ENCODE measurements around the gene TUBA1C. TPM values are rescaled to one million over a fixed set of nuclear protein-coding genes. Genes with fewer than 3 reads are reported as not detected.

The TUBA1C gene
- total and polyA plus RNA-seq, 2 of the 4 experiments (the other 2 are of a cell fraction): 1,420 to 2,555 TPM

GRCh38 chr12:49322367-49322707 is 57.5 kb downstream of the TUBA1C start:
- Histone ChIP-seq H3K56ac (ENCODE audit: extremely low read depth, insufficient read depth, low read length) (no peak overlapping the region), H2BK15ac (ENCODE audit: low read depth, low read length) (no peak overlapping the region), H2BK120ac (ENCODE audit: low read depth, low read length) (no peak overlapping the region), H4K91ac (ENCODE audit: insufficient read depth, low read depth, low read length) (no peak overlapping the region), H3K79me1 (ENCODE audit: low read depth in 1 of 2, low read length in 2 of 2) (peaks cover 9 to 41% of the 10 kb centered on the region in 2 experiments; a peak in 3 of 4 replicates), H3K18ac (ENCODE audit: low read depth, low read length) (no peak overlapping the region), H3K4ac (ENCODE audit: low read depth, low read length) (peak overlapping the region; percentile 90), H3K9me3 (ENCODE audit: control insufficient read depth, insufficient read depth, low read length) (no peaks in the 10 kb centered on the region), H3K9ac (ENCODE audit: low read depth, low read length) (peak overlapping the region; percentile 81), H4K8ac (ENCODE audit: low read depth in 2 of 2, low read length in 2 of 2) (peak overlapping the region; percentile 72 to 89), H3K27me3 (ENCODE audit: control insufficient read depth, insufficient read depth, low read length) (no peaks in the 10 kb centered on the region), H2AFZ (replicated peaks; ENCODE audit: low read length, poor library complexity) (peak overlapping the region; percentile 100), H4K20me1 (ENCODE audit: insufficient read depth, low read length) (no peaks in the 10 kb centered on the region), H3K4me2 (ENCODE audit: low read depth, low read length) (peak overlapping the region; percentile 41), H2AK9ac (replicated peaks; ENCODE audit: low read depth, low read length, poor library complexity) (peak overlapping the region; percentile 91), H3K14ac (replicated peaks; ENCODE audit: low read depth, low read length) (peak overlapping the region; percentile 98), H2BK20ac (ENCODE audit: low read depth, low read length) (no peak overlapping the region), H3K9me1 (ENCODE audit: insufficient read depth, low read length) (no peaks in the 10 kb centered on the region; the same call in 1 of the 2 replicates), H3K27ac (ENCODE audit: insufficient read depth, low read length) (peak overlapping the region; percentile 72), H3K23ac (ENCODE audit: low read depth, low read length) (peak overlapping the region; percentile 92), H2BK5ac (ENCODE audit: low read depth, low read length, poor library complexity, severe bottlenecking) (no peak overlapping the region), H3K4me1 (ENCODE audit: control insufficient read depth, insufficient read depth, low read length) (peaks cover 9% of the 10 kb centered on the region; the same call in 1 of the 2 replicates), H2AK5ac (ENCODE audit: low read depth, low read length) (peak overlapping the region; percentile 25; the same call in 1 of the 2 replicates), H3K36me3 (ENCODE audit: control insufficient read depth, insufficient read depth, low read length) (no peaks in the 10 kb centered on the region), H4K5ac (ENCODE audit: low read depth, low read length) (peak overlapping the region; percentile 55), H3K4me3 (ENCODE audit: insufficient read depth, low read depth, low read length) (peak overlapping the region; percentile 82)
- CTCF ChIA-PET: interaction anchor here (0.7 to 1.7 kb wide), 3 partner anchors 9 to 101 kb away, joined by 3 to 9 read pairs (median 7); partner anchors contain the start of gene C1QL4
- POLR2A ChIA-PET (ENCODE audit: unreplicated experiment): interaction anchor here (1.6 kb wide), 1 partner anchor 10 kb away, joined by 4 read pairs; no protein-coding TSS in a partner anchor
- in situ Hi-C loops (cut with MboI; ENCODE audit: low sequenced_read_pairs) (no loop called here), dilution Hi-C loops (cut with HindIII; ENCODE audit: low sequenced_read_pairs, unreplicated experiment) (no loop called here), intact Hi-C loops (cut with micrococcal nuclease) (no loop called here)
- ATAC-seq (ENCODE audit: low read depth) (no peak), DNase-seq (no peak)
- TF ChIP-seq, protein P1, sequence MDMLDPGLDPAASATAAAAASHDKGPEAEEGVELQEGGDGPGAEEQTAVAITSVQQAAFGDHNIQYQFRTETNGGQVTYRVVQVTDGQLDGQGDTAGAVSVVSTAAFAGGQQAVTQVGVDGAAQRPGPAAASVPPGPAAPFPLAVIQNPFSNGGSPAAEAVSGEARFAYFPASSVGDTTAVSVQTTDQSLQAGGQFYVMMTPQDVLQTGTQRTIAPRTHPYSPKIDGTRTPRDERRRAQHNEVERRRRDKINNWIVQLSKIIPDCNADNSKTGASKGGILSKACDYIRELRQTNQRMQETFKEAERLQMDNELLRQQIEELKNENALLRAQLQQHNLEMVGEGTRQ (IDR thresholded peaks at IDR 0.05; ENCODE audit: low read depth, low read length): no peak
- no peak for TF ChIP-seq RAD21 (IDR thresholded peaks at IDR 0.05; ENCODE audit: low read length)
- TF ChIP-seq RFX5 (IDR thresholded peaks at IDR 0.05; ENCODE audit: low read depth, low read length): no peak
- no peak for TF ChIP-seq BHLHE40 (IDR thresholded peaks at IDR 0.05; ENCODE audit: low read depth, low read length)
- no peak for TF ChIP-seq POLR2A (IDR thresholded peaks at IDR 0.05; ENCODE audit: low read depth, low read length)
- TF ChIP-seq MXI1 (IDR thresholded peaks at IDR 0.05; ENCODE audit: borderline replicate concordance, low read depth, low read length): no peak
- TF ChIP-seq CTCF (conservative IDR thresholded peaks at IDR 0.05; ENCODE audit: low read depth, low read length): no peak
- TF ChIP-seq, protein P2, sequence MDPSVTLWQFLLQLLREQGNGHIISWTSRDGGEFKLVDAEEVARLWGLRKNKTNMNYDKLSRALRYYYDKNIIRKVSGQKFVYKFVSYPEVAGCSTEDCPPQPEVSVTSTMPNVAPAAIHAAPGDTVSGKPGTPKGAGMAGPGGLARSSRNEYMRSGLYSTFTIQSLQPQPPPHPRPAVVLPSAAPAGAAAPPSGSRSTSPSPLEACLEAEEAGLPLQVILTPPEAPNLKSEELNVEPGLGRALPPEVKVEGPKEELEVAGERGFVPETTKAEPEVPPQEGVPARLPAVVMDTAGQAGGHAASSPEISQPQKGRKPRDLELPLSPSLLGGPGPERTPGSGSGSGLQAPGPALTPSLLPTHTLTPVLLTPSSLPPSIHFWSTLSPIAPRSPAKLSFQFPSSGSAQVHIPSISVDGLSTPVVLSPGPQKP (IDR thresholded peaks at IDR 0.05; ENCODE audit: borderline replicate concordance, low read depth, low read length): no peak
- no peak for TF ChIP-seq MAFK (IDR thresholded peaks at IDR 0.05; ENCODE audit: low read depth, low read length)
- TF ChIP-seq NFE2L2 (IDR thresholded peaks at IDR 0.05; ENCODE audit: low read depth, low read length): no peak
- TF ChIP-seq SMC3 (IDR thresholded peaks at IDR 0.05; ENCODE audit: low read depth, low read length): no peak
- no peak for TF ChIP-seq MAZ (IDR thresholded peaks at IDR 0.05; ENCODE audit: borderline replicate concordance, low read depth, low read length)
- TF ChIP-seq FOS (IDR thresholded peaks at IDR 0.05; ENCODE audit: low read depth, low read length): no peak
- TF ChIP-seq CEBPB (IDR thresholded peaks at IDR 0.05; ENCODE audit: low read depth, low read length): no peak
- no peak for TF ChIP-seq CHD1 (IDR thresholded peaks at IDR 0.05; ENCODE audit: low read depth, low read length)
- TF ChIP-seq RCOR1 (IDR thresholded peaks at IDR 0.05; ENCODE audit: insufficient replicate concordance, low read length): no peak
- BruUV-seq (replicated peaks): no TSS peak
- WGBS, 2 experiments (ENCODE audit: extremely low coverage in 2 of 2, insufficient read length in 1 of 2): 63% methylated on average over 3 of the region's 12 CpGs; no CpG with 5 or more reads in 1 of the 2 experiments

Measured in IMR-90 (cell line).